Keratinocyte (primary cell): ENCODE measurements around the gene PSMC3. TPM values are rescaled to one million over a fixed set of nuclear protein-coding genes. Genes with fewer than 3 reads are reported as not detected.

Source experiments
- DNase-seq: peaks from one replicate; pipeline ENCODE4 v3.0.0-alpha.2; 2011; ENCODE audit warnings: low read depth, missing footprints, low spot score
- FAIRE-seq: peaks from 2 replicates; lab custom pipeline; 2011; peaks lifted over from hg19 to GRCh38; lab: Jason Lieb, UNC
- H2AFZ ChIP-seq: 2 replicates; pipeline ENCODE4 v1.6.0; 2012; ENCODE audit warnings: low read length, control low read depth, inconsistent platforms; ENCODE audit not compliant: control insufficient read depth
- H3K27ac ChIP-seq: 2 replicates; pipeline ENCODE4 v1.5.1; 2011; ENCODE audit warnings: low read length; ENCODE audit not compliant: control insufficient read depth, insufficient read depth
- H3K27me3 ChIP-seq: 3 replicates; pipeline ENCODE4 v1.6.0; 2011; ENCODE audit warnings: low read length; ENCODE audit not compliant: control insufficient read depth, insufficient read depth; ENCODE audit errors: extremely low read depth
- H3K36me3 ChIP-seq, 2 experiments: 2 replicates in 1 of 2; 3 replicates in 1 of 2; pipeline ENCODE4 v1.5.1; 2011; ENCODE audit warnings: low read length in 2 of 2, mild to moderate bottlenecking in 1 of 2; ENCODE audit not compliant: control insufficient read depth in 2 of 2, insufficient read depth in 2 of 2; ENCODE audit errors: extremely low read depth in 1 of 2
- H3K4me1 ChIP-seq: 3 replicates; pipeline ENCODE4 v1.5.1; 2011; ENCODE audit warnings: low read length; ENCODE audit not compliant: control insufficient read depth, insufficient read depth; ENCODE audit errors: extremely low read depth
- H3K4me2 ChIP-seq: 3 replicates; pipeline ENCODE4 v1.6.0; 2011; ENCODE audit warnings: low read depth, low read length; ENCODE audit not compliant: control insufficient read depth, insufficient read depth; ENCODE audit errors: extremely low read depth
- H3K4me3 ChIP-seq, 3 experiments: fragments of 200-600 bp in 1 of 3; sonication (generic) in 1 of 3; 2 replicates in 2 of 3; 3 replicates in 1 of 3; pipeline ENCODE4 v1.5.1; 2011 to 2016; ENCODE audit warnings: low read length in 3 of 3, mild to moderate bottlenecking in 3 of 3, control low read depth in 2 of 3, inconsistent platforms in 1 of 3, low read depth in 1 of 3, mixed read lengths in 1 of 3, mixed run types in 1 of 3, moderate library complexity in 1 of 3; ENCODE audit not compliant: control insufficient read depth in 2 of 3, insufficient read depth in 2 of 3; ENCODE audit errors: extremely low read depth in 1 of 3
- H3K79me2 ChIP-seq: 2 replicates; pipeline ENCODE4 v1.6.0; 2012; ENCODE audit warnings: low read length; ENCODE audit not compliant: control insufficient read depth, insufficient read depth
- H3K9ac ChIP-seq: 3 replicates; pipeline ENCODE4 v1.6.0; 2011; ENCODE audit warnings: low read length; ENCODE audit not compliant: control insufficient read depth, insufficient read depth; ENCODE audit errors: extremely low read depth
- H3K9me1 ChIP-seq: 3 replicates; pipeline ENCODE4 v1.6.0; 2011; ENCODE audit warnings: low read length; ENCODE audit not compliant: control insufficient read depth, insufficient read depth; ENCODE audit errors: extremely low read depth
- H3K9me3 ChIP-seq: 2 replicates; pipeline ENCODE4 v1.5.1; 2012; ENCODE audit warnings: low read depth, low read length; ENCODE audit not compliant: control insufficient read depth
- H4K20me1 ChIP-seq: 3 replicates; pipeline ENCODE4 v1.6.0; 2011; ENCODE audit warnings: low read length; ENCODE audit not compliant: control insufficient read depth, insufficient read depth; ENCODE audit errors: extremely low read depth
- CTCF ChIP-seq, 3 experiments: IDR thresholded peaks in 1 of 3; conservative IDR thresholded peaks in 1 of 3; optimal IDR thresholded peaks in 1 of 3; 2 replicates in 2 of 3; 3 replicates in 1 of 3; pipeline versions ENCODE3 to v1.5.1; 2011; ENCODE audit warnings: low read length in 3 of 3, mild to moderate bottlenecking in 3 of 3, moderate library complexity in 2 of 3, control low read depth in 1 of 3, inconsistent platforms in 1 of 3; ENCODE audit not compliant: insufficient read depth in 2 of 3; ENCODE audit errors: extremely low read depth in 1 of 3
- EZH2 ChIP-seq: IDR thresholded peaks from one replicate; pipeline ENCODE4 v1.6.1; 2012; ENCODE audit warnings: inconsistent platforms, mild to moderate bottlenecking, low read length, moderate library complexity
- dilution Hi-C: fragments of 300-500 bp; cut with MboI; formaldehyde crosslinking; loops from one replicate; pipeline ENCODE4 v1.7.0; 2020; ENCODE audit warnings: low sequenced_read_pairs; ENCODE audit not compliant: extremely low pct_ligation_motif_present
- polyA plus RNA-seq, 5 experiments: library from polyadenylated mRNA; depleted of rRNA in 3 of 5; stranded (reverse) in 3 of 5; stranded (forward) in 1 of 5; unstranded in 1 of 5; fragments of >200 nt; gene quantifications; 1 replicate in 1 of 5; 2 replicates in 3 of 5; 3 replicates in 1 of 5; pipeline versions ENCODE4 v1.2.1 to v1.2.3, GENCODE V29; 2011 to 2012; ENCODE audit warnings: missing spikeins in 2 of 5, low read depth in 1 of 5, low replicate concordance in 1 of 5

Gene PSMC3
- polyA plus RNA-seq, 1 donor (not counting 4 experiments of a cell fraction or from before 2014, with no cell fraction given) = 172 TPM

DNA sequence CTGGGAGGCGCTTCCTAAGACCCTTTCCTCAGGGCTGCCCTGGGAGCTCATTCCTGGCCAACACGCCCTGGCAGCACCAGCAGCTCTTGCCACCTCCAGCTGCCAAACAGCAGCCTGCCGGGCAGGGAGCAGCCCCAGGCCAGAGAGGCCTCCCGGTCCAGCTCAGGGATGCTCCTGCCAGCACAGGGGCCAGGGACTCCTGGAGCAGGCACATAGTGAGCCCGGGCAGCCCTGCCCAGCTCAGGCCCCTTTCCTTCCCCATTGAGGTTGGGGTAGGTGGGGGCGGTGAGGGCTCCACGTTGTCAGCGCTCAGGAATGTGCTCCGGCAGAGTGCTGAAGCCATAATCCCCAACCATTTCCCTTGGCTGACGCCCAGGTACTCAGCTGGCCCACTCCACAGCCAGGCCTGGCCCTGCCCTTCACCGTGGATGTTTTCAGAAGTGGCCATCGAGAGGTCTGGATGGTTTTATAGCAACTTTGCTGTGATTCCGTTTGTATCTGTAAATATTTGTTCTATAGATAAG, 10.2 kb downstream of the PSMC3 start:
- dilution Hi-C loops = no loop called here

GRCh38 chr11:47415091-47415854, 11.0 kb downstream of the PSMC3 start:
- no peak for DNase-seq
- no peak overlapping the region for H2AFZ ChIP-seq
- no peak overlapping the region for H3K9ac ChIP-seq
- no peak for TF ChIP-seq CTCF (optimal IDR thresholded peaks at IDR 0.05 in 1 of 3, IDR thresholded peaks at IDR 0.05 in 1 of 3, conservative IDR thresholded peaks at IDR 0.05 in 1 of 3; ENCODE audit: extremely low read depth in 1 of 3, insufficient read depth in 2 of 3, low read length in 3 of 3)
- TF ChIP-seq EZH2 = no peak
- no peak overlapping the region for H3K4me2 ChIP-seq
- H3K4me3 ChIP-seq = no peak overlapping the region
- H4K20me1 ChIP-seq = peaks cover 7% of the 10 kb centered on the region
- no peaks in the 10 kb centered on the region for H3K27me3 ChIP-seq
- H3K9me3 ChIP-seq = no peaks in the 10 kb centered on the region
- peaks cover 14% of the 10 kb centered on the region for H3K79me2 ChIP-seq
- H3K27ac ChIP-seq = peak overlapping the region; percentile 34
- no peak for FAIRE-seq
- H3K4me1 ChIP-seq = peaks cover 27% of the 10 kb centered on the region
- H3K36me3 ChIP-seq = peaks cover 37 to 52% of the 10 kb centered on the region in 2 experiments
- H3K9me1 ChIP-seq = no peaks in the 10 kb centered on the region
- dilution Hi-C loops = no loop called here

More for the DNA sequence above, 10.2 kb downstream of the PSMC3 start:
- Histone ChIP-seq H3K9ac (no peak overlapping the region), H3K27me3 (no peaks in the 10 kb centered on the region), H3K27ac (peak overlapping the region; percentile 34), H3K4me3 (no peak overlapping the region), H2AFZ (no peak overlapping the region), H3K9me3 (no peaks in the 10 kb centered on the region), H3K36me3 (peaks cover 37 to 47% of the 10 kb centered on the region in 2 experiments), H3K79me2 (peaks cover 7% of the 10 kb centered on the region), H3K4me1 (peaks cover 20% of the 10 kb centered on the region), H4K20me1 (peaks cover 7% of the 10 kb centered on the region), H3K4me2 (peak overlapping the region; percentile 20), H3K9me1 (no peaks in the 10 kb centered on the region)
- FAIRE-seq (peak; percentile 95), DNase-seq (no peak)
- no peak for TF ChIP-seq EZH2
- TF ChIP-seq CTCF (optimal IDR thresholded peaks at IDR 0.05 in 1 of 3, IDR thresholded peaks at IDR 0.05 in 1 of 3, conservative IDR thresholded peaks at IDR 0.05 in 1 of 3; ENCODE audit: extremely low read depth in 1 of 3, insufficient read depth in 2 of 3, low read length in 3 of 3) = no peak
